Measurements from ENCODE around the gene KRT7. TPM values are rescaled to one million over a fixed set of nuclear protein-coding genes. Genes with fewer than 3 reads are reported as not detected.

The KRT7 gene
- total RNA-seq, 1 donor from 2014 or later = 11.6 TPM

GRCh38 chr12:52271158-52271557 lies 38.1 kb downstream of the KRT7 start:
- no peak for TF ChIP-seq CTCF (IDR thresholded peaks at IDR 0.05; ENCODE audit: unreplicated experiment)
- no peak overlapping the region for H3K27ac Mint-ChIP-seq
- no peaks in the 10 kb centered on the region for H3K36me3 Mint-ChIP-seq (ENCODE audit: insufficient read depth)
- no peaks in the 10 kb centered on the region for H3K9me3 Mint-ChIP-seq (ENCODE audit: low read depth)
- peaks cover 54% of the 10 kb centered on the region for H3K27me3 Mint-ChIP-seq
- no peaks in the 10 kb centered on the region for H3K4me1 Mint-ChIP-seq (ENCODE audit: low read depth)
- no peak overlapping the region for H3K4me3 Mint-ChIP-seq (ENCODE audit: low read depth)
- no peak for DNase-seq (ENCODE audit: low spot score, unreplicated experiment)

GRCh38 chr12:52274521-52275120 lies 41.6 kb downstream of the KRT7 start, which contains the start of gene KRT86:
KRT86 (plus strand) TSS chr12:52274645; CDS start chr12:52301917, 27,272 bp downstream.
- DNase-seq (ENCODE audit: low spot score, unreplicated experiment) = no peak
- H3K27me3 Mint-ChIP-seq = peaks cover 75% of the 10 kb centered on the region

GRCh38 chr12:52275686-52276085 lies 42.6 kb downstream of the KRT7 start:
- no peak overlapping the region for H3K4me3 Mint-ChIP-seq (ENCODE audit: low read depth)
- H3K27ac Mint-ChIP-seq = no peak overlapping the region
- peaks cover 77% of the 10 kb centered on the region for H3K27me3 Mint-ChIP-seq
- no peaks in the 10 kb centered on the region for H3K36me3 Mint-ChIP-seq (ENCODE audit: insufficient read depth)
- no peak for TF ChIP-seq CTCF (IDR thresholded peaks at IDR 0.05; ENCODE audit: unreplicated experiment)
- no peaks in the 10 kb centered on the region for H3K9me3 Mint-ChIP-seq (ENCODE audit: low read depth)
- no peak for DNase-seq (ENCODE audit: low spot score, unreplicated experiment)
- peaks cover 5% of the 10 kb centered on the region for H3K4me1 Mint-ChIP-seq (ENCODE audit: low read depth)

More at GRCh38 chr12:52274521-52275120, 41.6 kb downstream of the KRT7 start, which contains the start of gene KRT86:
- Mint-ChIP-seq H3K4me1 (ENCODE audit: low read depth) (peaks cover 5% of the 10 kb centered on the region), H3K9me3 (ENCODE audit: low read depth) (no peaks in the 10 kb centered on the region), H3K4me3 (ENCODE audit: low read depth) (no peak within 1 kb of the TSS), H3K27ac (no peak within 1 kb of the TSS), H3K36me3 (ENCODE audit: insufficient read depth) (no peaks in the 10 kb centered on the region)
- TF ChIP-seq CTCF (IDR thresholded peaks at IDR 0.05; ENCODE audit: unreplicated experiment) = no peak

- Mint-ChIP-seq H3K27me3 (peaks cover 69% of the 10 kb centered on the region), H3K27ac (peak overlapping the region; percentile 12), H3K4me1 (ENCODE audit: low read depth) (peaks cover 7% of the 10 kb centered on the region), H3K36me3 (ENCODE audit: insufficient read depth) (no peaks in the 10 kb centered on the region), H3K9me3 (ENCODE audit: low read depth) (no peaks in the 10 kb centered on the region), H3K4me3 (ENCODE audit: low read depth) (no peak overlapping the region)
- DNase-seq (ENCODE audit: low spot score, unreplicated experiment) = no peak
- no peak for TF ChIP-seq CTCF (IDR thresholded peaks at IDR 0.05; ENCODE audit: unreplicated experiment)
These were observed 44.6 kb downstream of the KRT7 start for GRCh38 chr12:52277486-52278245.

- peaks cover 63% of the 10 kb centered on the region for H3K27me3 Mint-ChIP-seq
- peaks cover 7% of the 10 kb centered on the region for H3K4me1 Mint-ChIP-seq (ENCODE audit: low read depth)
- TF ChIP-seq CTCF (IDR thresholded peaks at IDR 0.05; ENCODE audit: unreplicated experiment) = peak; percentile 99
- peak; percentile 79 for DNase-seq (ENCODE audit: low spot score, unreplicated experiment)
- H3K36me3 Mint-ChIP-seq (ENCODE audit: insufficient read depth) = no peaks in the 10 kb centered on the region
- no peaks in the 10 kb centered on the region for H3K9me3 Mint-ChIP-seq (ENCODE audit: low read depth)
- peak overlapping the region; percentile 68 for H3K4me3 Mint-ChIP-seq (ENCODE audit: low read depth)
- H3K27ac Mint-ChIP-seq = no peak overlapping the region
These were observed 45.8 kb downstream of the KRT7 start for GRCh38 chr12:52278575-52279421.

Data from progenitor cell of endocrine pancreas (in vitro differentiated cells).